ENCODE results near the gene RNF182.

GRCh38 chr6:13886949-13887348, 37.8 kb upstream of the RNF182 start:
- TF ChIP-seq EZH2 (IDR thresholded peaks at IDR 0.05) (no peak), POLR2AphosphoS5 (IDR thresholded peaks at IDR 0.05; ENCODE audit: borderline replicate concordance, low read depth, low read length) (no peak), FOXP2 (optimal IDR thresholded peaks at IDR 0.05; ENCODE audit: control extremely low read depth, extremely low read length, insufficient read depth) (no peak)
